Stimulated activated CD4-positive, alpha-beta T cell treated with anti-CD3 and anti-CD28 coated beads, Interleukin-2, amount 100 ng/mL, for 48 hours (primary cell): ENCODE measurements around the gene ZFTA.
"Not testable (repeated sequence)": the region's sequence is repeated elsewhere in the genome, so short reads cannot be mapped to it uniquely, and the experiment has no call there.

ENCODE experiments used
- DNase-seq, 2 donors: peaks; one replicate each; pipeline ENCODE4 v3.0.0-alpha.2; 2020

ZFTA gene

GRCh38 chr11:63771741-63772318, 3.3 kb upstream of the ZFTA start:
- not testable (repeated sequence) for DNase-seq

DNA sequence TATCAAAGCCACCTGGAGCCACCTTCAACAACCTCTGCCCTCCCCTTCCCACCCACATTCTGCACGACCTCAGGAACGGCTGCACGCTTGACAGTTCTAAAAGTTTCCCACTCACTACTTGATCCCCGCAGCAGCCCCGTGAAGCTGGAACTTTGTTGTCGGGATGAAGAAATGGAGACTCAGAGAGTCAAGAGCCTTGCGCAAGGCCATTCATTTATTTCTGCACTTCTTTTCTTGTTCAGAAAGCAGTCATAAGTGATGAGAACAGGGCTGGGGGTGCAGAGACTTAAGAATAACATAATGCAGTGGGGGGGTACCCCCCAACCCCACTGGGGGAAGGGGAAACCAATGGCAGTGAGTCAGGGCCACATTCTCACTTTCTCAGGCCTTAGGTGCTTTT, 2.2 kb upstream of the ZFTA start:
- DNase-seq = no peak

DNA sequence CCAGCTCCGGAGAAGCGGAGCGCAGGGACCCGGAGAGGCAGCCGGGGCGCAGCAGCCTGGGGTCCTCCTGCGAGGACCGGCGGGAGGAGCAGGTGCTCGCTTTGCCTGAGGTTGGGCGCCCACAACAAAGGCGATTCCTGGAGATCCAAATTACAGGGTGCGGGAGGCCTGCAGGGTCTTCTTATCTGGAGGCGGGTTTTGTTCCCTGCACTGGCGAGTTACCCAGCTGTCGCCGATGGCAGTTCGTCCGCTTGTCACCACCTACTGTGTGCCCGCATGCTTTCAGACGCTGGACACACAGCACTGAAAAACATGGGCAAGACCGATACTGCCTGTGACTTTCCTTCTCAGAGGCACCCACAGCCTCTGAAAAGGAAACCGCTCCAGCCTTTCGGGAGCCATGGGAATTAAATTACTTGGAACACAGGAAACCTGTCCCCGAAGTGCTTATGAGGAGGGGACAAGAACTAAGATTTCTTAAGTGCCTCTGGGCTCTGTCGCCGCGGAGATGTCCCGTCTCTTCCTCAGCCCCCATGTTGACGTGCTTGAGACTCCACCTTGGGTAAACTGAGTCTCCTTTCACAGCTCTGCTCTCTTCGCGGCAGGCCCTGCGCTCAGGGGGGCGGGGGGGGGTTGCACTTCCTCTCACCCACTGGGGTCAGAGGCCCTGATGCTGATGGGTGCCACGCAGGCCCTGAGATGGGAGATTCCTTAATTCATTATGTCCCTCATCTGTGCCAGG, 1.3 kb upstream of the ZFTA start:
- DNase-seq = no peak

DNA sequence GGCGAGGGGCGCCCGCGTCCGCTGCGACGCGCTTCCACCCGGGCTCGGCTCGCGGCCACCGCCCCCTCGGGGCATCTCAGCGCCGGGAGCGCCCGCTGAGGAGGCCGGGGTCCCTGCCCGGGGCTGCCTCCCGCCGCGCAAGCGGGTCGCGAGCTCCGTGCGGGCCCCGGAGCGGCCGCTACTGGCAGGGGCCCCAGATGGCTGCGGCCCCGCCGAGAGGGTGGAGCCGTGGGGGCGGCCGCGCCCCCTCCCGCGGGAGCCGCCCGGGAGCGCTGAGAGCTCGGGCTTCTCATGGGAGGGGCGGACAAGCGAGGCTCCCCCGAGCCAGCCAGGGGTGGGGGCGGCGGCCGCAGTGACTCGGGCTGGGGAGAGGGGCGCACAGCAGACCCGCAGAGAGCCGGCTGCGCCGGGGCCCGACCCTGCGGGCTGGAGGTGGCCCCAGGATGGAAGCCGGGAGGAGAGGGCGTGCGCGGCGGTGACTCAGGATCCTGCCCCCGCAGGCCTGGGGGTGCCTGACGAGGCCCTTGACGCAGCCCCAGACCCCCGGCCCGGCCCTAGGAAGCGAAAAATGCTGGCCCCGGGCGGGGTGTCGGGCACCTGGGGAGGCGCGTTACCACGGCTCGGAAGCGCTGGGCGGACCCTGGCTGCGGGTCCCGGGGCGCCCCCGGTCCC, 603 bp upstream of the ZFTA start:
- peak in 1 of 2 donors; percentile 7 for DNase-seq

DNA sequence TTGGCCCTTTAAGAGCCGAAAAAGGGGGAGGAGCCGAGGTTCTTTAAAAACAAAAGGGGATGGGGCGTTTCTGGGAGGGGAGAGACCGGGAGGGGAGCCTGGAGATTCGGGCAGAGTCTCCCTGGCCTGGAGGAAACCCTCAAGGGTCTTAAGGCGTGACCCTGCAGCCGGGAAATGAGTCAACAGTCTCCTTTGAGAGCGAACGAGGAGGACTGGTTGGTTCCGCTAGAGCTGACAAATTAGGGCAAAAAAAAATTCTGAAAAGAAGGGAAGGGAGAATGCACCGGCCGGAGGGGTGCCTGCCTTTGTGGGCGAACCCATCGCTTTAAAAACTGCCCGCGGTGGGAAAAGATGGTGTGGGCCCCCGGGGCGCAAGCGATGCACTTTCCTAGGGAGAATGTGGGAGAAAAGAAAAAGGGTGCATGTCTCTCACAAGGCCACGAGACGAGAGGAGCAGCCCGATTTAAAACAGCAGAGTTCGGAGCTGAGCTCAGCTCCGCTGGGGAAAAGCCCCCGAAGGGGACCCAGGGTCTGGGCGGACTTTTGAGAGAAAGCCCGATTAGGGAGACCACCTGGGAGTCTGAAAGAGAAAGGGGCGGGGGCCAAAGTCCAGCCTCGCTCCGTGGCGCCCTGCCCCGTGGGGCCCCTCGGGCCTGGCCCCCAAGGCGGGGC, 874 bp downstream of the ZFTA start:
- DNase-seq = peak; percentile 21 to 32

- DNase-seq = no peak
Observed at GRCh38 chr11:63767267-63767564, 1.4 kb downstream of the ZFTA start.

DNA sequence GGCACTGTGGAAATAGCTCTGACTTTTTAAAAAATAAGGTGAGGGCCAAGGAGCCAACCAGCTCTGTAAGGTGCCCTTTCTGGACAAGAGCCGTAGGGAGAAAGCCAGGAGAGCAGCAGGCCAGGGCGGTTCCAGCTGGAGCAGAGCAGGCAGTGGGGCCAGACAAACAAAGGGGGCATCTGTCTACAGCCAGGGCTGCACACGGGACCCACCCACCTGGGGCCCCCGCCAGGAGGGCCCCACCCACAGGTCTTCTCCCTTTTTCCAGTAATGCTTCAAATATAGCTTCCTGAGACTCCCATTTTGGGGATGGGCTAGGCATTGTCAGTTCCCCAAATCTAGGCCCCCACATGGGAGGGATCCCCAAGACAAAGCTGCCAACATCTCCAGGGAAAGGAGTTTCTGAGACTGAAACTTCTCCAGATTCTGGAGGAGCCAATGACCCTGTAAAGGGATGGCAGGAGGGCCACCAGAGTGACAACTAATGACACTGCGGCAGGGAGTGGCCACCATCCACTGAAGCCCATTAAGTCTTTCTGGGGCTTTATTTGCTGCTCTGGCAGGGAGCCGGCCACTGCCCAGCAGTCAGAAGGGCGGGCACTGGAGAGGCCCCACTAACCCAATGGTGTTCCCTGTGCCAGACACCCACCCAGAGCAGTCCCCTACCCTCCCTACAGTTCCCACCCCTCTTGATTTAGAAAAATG, 1.9 kb downstream of the ZFTA start:
- no peak for DNase-seq

- DNase-seq = no peak
Observed at GRCh38 chr11:63765688-63766241, 2.8 kb downstream of the ZFTA start.

GRCh38 chr11:63764679-63765647, 3.6 kb downstream of the ZFTA start:
- DNase-seq = no peak

- DNase-seq = no peak
Observed at GRCh38 chr11:63764340-63764678, 4.3 kb downstream of the ZFTA start.

- DNase-seq = no peak
Observed at GRCh38 chr11:63763496-63764339, 4.9 kb downstream of the ZFTA start.

DNA sequence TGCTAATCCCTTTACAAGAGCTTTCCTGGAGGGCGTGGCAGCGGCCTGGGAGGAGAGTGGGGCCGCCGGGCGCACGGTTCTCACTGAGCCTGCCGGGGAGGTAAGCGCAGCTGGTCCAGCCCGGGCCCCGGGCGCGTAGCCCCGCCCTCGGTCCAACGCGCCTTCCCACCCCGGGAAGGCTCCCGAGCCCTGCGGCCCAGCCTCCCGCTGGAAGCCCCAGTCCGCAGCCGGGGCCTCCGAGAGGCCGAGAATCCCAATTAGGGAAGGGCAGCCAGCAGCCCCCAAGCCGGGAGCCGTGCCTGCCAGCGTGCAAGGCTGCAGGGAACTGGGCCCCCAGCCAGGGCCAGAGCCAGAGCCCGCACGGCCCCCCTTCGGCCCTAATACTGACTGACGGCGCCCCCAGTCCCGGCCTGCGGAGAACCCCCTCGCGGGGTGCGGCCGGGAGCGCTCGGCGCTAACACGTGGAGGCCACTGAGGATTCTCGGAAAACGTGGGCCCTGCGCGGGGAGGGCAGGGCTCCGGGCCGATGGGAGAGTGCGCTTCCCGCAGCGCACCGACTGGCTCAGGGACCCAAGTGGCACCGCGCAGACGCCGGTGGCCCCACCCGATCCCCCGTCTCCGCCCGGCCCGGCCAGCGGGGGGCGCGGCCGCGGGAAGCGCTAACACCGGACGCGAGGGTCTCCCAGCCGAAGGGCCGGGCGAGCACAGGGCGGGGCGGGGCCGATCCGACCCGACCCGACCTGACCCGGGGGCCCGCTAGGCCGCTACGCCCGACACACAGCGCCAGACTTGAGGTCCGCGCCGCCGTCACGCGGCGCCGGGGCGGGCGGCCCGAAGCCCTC, 5.7 kb downstream of the ZFTA start:
- DNase-seq = no peak

- no peak for DNase-seq
Observed at GRCh38 chr11:63761931-63762653, 6.5 kb downstream of the ZFTA start.

DNA sequence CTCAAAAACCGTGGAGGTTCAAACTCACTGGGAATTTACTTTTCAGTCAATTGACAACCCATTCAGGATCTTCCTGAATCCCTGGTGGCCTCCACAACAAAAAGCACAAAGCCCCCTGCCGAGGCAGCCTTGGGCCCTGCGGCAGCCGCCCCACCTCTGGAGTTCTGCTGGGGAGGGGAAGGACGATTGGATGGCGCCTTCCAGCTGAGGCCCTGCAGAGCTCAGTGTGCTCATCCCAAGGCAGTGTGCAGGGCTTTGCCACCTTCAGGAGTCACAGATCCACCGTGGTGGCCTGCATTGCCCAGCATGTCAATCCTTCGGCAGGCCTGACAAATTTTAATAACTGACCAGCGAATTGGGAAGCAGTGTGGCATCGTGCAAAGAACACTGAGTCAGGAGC, 7.4 kb downstream of the ZFTA start:
- no peak for DNase-seq

GRCh38 chr11:63760487-63761079, 8.0 kb downstream of the ZFTA start:
- no peak for DNase-seq

- DNase-seq = no peak
Observed at GRCh38 chr11:63756919-63757761, 11.4 kb downstream of the ZFTA start.

GRCh38 chr11:63749624-63750023, 19.0 kb downstream of the ZFTA start:
- no peak for DNase-seq

GRCh38 chr11:63747011-63747410, 21.6 kb downstream of the ZFTA start:
- DNase-seq = no peak
